Stimulated activated CD4-positive, alpha-beta T cell treated with anti-CD3 and anti-CD28 coated beads, Interleukin-4, amount 100 ng/mL, for 48 hours (primary cell): ENCODE data around the gene SGCA.

Experiments
- DNase-seq, 2 donors: peaks; one replicate each; pipeline ENCODE4 v3.0.0-alpha.2; 2020; ENCODE audit warnings: low read depth in 2 of 2

Gene SGCA

DNA sequence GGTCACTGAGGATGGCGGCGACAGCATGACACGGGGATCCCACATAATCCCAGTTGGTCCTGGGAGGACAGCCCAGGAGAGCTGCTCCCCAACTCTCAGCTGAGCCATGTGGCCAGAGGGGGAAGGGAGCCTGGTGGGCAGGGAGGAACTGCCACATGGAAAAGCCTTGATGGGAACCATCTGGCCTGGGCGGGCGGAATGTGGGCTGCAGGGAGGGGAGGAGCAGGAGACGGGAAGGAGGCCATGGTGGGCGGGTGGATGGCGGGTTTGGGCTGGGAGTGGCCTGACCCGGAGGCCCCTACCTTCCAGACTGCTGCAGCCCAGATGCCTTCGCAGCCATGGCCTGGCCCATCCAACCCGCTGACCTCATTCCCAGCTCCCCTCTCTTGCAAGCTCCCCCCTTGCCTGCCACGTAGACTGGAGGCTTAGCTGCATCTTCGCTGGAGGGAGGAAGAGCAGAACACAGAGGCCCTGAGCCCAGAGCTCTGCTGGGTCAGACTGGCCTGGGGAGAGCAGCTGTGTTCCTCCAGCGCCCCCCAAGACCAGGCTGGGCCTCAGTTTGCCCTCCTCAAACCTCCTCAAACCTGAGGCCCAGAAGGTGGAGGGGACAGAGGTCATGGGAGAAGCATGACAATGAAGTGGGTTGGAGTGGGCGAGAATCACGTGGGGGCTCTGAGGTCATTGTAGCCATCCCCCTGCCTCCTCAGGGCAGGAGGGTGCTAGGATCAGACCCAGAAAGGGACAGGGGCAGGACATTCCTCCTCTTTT lies 43.9 kb downstream of the SGCA start:
- DNase-seq, result no peak

DNA sequence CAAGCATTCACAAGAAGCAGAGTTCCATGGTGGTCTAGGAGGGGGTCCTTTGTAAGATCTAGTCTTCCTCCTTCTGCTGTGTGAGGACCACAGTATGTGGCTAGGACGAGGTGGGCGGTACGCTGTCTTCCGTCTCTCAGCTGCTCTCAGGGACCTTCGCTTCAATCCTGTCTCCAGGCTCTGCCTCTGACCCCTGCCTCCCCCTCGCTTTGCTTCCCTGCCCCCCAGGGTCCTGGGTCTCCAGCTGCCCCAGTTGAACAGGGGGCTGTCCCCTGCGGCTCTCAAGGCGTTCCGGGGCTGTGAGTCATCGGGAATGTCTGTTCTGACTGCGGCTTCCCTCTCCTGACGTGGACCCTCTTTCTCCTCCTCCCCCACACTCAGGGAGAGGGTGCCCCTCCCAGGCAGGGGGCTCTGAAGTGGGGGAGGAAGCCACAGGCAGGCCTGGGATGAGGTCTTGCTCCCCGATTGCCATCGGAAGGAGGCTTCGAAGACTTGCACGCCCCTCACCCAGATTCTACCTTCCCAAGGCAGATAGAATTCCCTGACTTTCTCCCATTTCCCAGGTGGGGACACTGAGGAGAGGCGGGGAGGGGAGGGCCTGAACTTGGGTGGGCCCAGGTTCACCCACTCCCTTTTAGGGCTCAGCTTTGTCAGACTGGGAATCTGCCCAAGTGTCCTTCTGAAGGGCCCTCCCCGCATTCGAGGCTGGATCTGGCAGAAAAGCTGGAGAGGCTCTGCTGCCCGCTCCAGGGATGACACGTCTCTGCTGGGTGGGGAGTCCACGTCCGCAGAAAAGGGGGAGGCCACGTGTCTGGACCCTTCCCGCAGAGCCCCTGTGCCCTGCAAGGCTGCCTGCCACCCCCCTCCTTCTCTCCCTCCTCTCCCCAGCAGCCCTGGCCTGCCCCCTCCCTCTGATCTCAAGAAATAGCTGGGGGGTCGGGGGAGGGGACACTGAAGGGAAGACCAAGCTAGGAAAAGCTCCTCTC lies 44.7 kb downstream of the SGCA start:
- no peak for DNase-seq

DNA sequence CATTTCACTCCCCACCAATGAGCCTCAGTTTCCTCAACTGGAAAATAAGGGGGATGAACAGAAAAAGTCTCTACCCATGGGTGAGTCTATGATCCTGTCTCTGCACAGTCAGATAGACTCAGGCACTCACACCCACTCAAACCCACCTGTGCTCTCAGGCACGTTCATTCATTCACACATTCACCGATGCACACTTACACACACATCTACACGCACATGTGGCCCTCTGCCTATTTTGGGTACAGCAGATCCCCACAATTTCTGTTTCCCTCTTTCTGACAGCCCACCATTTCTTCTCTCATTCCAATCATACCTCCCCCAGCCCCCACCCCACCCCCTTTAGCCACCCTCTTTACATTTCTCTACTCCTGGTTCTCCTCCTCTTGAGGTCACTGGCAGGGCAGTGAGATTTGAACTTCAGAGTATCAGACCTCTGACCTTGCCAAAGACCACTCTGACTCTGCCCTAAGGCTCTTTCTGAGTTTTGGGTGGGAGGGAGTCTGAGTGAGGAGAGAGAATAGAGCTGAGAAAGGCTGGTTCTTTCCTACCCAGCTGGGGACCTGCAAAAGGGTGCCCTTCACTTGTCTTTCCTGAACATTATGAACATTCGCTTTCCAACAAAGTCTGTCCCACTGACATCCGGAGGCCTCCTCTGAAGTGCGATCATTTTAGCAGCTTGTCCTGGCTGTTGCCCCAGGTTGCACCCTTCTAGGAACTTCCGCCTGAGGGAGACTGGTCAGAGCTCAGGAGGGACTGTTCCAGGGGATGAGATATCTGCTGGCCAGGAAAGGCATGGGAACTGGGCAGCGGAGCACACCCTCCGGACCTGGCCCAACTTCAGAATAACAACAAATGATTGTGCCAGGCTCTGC lies 45.7 kb downstream of the SGCA start:
- DNase-seq, result no peak

DNA sequence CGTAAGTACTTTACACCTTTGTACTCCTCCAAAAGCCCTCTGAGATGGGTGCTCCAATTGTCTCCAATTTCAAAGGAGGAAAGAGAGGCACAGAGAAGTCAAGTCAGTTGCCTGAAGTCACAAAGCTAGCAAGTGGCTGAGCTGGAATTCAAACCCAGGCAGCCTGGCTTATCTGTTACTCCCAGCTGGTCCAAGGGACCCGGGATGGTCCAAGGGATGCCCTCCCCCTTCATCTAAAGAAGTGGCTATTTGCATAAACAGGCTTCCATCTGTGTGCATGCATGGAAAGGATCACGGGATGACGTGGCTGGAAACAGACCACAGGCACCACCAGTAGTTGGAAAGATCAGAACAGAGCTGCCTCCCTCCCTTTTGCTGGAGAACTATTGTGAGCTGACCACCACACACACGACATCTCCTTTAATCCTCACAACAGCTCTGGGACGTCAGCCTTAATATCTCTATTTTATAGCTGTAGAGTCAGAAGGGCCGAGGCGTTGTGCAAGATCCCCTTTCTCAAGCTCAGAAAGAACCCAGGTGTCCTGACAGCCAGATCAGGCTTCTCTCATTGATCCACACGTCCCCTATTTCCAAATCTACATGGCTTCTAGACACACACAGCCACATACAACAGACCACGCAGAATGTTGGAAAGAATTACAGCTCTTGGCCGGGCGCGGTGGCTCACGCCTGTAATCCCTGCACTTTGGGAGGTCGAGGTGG lies 46.5 kb downstream of the SGCA start:
- no peak for DNase-seq

DNA sequence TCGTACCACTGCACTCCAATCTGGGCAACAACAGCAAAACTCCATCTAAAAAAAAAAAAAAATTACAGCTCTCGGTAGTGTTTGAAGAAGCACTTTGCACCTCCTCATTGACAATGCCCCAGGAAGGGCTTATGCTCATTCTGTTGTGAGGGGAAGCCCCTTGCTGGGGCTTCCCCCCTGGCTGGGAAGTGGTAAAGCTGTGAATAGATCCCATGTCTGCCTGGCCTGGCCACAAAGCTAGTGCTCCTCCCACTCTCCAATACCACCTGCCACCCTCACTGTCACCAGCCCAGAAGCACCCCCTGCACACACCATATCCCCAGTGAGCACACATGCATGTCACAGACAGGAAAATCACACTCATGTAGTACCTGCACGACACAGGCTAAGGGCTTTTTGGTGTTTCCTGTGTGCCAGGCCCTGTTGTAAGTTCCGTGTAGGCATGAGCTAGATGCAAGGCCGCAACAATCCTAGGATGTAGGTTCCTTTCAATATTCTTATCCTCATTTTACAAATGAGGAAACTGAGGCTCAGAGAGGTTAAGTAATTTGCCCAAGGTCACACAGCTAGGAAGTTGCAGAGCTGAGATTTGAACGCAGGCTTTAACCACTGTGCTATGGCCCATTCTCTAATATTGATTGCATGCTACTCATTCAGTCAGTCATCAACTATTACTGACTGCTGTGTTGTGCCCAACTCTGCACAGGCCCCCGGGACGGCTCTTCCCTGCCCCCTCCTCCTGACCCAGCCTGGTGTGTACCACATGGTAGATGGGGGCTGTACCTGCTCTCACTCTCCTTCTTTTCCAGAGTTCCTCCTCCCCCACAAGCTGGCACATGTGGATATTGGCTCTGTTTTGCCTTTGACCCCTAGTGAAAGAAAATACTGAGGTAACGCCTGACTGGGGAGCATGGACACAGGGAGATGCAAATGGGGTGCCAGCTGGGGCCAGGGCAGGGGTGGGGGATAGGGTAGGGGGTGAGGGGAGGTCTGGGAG lies 47.5 kb downstream of the SGCA start:
- no peak for DNase-seq

DNA sequence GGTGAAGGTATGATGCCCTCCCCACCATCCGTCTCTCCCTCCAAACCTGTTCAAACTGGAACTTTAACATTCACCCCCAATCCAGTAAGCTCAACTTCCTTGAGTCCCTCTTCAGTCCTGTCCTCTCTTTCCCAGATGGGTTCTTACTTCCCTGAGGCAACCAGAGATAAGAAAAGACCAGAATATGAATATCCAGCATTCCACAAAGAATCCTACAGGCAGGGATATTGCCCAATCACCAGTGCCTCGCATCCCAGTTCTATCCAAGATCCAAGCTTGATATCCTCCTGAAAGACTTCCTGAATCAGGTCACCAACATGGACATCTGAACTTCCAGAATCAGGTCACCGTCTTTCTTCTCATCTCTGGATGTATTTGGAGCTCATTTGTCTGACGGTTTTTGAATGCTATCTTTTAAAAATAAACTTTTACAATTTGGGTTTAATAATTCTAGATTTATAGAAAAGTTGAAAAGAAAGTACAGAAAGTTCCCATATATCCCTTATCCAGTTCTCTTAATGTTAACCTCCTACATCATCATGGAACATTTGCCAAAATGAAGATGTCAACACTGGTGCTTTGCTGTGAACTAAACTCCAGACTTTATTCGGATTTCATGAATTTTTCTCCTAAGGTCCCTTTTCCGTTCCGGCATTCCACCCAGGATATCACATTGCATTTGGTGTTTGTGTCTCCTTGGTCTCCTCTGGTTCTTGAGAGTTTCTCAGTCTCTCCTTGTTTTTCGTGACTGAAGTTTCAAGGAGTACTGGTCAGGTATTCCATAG lies 49.4 kb downstream of the SGCA start:
- no peak for DNase-seq

DNA sequence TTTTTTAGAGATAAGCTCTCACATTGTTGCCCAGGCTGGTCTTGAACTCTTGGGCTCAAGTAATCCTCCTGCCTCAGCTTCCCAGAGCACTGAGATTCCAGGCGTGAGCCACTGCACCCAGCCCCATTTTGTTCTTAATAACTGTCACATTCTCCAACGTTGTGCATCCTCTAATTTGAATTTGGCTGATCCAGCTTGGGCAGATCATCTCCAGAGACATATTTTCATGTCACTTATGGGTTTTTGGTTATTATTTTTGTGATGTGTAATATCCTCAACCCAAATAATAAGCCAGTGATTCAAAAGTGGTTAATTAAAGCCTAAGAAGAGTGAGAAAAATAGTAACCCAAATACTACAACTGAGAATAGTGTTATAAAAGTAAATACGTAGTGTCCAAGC lies 51.8 kb downstream of the SGCA start:
- DNase-seq, result no peak

DNA sequence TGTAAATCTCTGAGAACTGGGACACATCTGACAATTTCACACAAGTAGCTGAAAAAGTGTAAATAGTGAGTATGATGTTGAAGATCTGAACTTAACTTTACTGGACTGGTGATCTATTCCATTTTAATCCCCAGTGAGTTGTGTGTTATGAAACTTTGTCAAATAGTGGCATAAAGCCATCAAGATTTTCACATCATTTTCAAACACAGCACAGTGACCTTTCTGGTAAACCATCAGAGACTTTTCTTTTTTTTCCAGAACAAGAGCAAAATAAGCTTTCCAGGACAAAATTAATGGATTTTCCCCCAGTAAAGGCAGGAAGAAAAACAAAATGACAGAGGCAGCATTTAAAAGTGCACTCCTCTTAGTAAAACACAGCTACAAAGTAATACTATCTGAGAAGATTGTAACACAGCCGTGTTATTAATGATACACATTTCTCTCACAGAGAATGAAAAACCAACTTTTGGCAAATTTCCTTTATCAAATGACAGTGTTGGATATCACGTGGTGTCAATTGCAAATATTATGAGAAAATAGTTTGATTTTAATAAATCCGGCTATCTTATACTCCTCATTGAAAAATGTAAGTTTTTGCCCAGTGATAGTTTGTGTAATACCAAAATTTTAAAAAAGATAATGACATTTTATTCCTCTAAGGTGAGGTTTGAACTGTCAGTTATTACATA lies 52.4 kb downstream of the SGCA start:
- no peak for DNase-seq

DNA sequence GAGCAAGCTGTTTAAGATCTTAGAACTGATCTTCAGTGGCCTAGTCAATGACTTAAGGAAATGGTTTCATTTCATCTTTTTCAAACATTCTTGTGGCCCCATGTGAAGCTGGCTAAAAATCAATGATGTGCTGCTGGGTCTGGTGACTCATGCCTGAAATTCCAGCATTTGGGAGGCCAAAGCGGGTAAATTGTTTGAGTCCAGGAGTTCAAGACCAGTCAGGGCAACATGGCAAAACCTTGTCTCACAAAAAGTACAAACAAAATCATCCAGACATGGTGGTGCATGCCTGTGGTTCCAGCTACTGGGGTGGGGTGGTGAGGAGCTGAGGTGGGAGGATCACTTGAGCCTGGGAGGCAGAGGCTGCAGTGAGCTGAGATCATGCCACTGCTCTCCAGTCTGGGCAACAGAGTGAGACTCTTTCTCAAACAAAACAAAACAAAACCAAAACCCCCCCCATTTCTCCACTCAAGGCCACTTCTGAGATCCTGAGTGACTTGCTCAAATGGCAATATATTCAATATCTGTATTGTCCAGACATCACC lies 53.0 kb downstream of the SGCA start:
- DNase-seq, result no peak

DNA sequence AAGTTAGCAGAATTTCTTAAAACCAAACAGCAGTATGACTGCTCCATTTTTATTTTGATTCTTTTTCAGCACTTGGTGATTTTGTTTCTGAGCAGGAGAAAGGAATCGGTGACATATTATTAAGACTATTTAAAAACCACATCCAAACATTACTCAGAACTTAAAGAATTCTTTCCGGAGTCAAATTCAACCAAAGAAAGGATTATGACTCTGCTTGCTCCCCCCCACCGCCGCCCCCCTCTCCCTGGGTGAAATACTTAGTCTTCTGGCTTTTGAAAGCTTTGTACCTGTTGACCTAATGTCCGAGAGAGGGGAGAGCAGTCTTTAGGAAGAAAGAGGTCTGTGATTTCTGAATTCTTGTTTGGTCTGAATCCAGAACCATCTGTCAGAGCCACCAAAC lies 53.5 kb downstream of the SGCA start:
- no peak for DNase-seq

DNA sequence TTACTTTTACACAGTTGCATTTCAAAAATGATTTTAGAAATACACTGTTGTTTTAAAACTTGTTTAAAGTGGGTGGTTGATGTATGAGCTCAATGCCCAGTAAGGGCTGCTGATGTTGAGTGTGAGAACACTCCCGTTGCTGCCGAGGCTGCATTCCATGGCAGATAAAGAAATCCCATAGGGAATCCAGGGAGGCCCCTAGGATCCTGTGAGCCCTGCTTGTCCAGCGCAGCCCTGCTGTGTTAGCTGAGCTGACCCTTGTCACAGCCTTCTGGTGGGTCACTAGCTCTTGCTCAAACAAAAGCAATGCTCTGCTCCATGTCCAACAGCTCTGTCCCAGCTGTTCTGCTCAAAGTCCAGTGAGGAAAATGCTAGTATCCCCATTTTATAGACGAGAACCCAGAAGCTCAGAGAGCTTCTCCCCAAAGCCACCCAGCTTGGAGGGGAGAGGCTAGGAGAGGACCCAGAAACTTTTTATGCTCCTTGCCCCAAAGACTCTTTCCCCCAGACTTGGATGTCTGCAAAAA lies 54.2 kb downstream of the SGCA start:
- no peak for DNase-seq

DNA sequence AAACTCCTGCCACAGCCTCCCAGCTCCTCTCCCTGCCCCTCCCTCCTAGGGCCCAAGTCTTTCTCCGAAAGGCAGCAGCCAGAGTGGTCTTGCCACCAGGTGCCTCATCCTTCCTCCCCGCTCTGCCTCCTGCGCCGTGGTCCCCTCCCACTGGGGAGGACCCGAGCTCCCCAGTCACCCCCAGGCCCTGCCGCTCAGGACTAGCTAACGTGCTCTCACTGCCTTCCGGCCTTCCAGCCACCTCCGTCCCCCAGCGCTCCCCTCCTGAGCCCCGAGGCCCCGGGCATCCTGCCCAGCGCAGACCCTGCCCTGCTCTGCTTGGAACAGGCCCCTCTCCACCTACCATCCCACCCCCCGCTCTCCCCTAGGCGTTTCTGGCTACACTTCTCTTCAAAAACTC lies 55.0 kb downstream of the SGCA start:
- no peak for DNase-seq

DNA sequence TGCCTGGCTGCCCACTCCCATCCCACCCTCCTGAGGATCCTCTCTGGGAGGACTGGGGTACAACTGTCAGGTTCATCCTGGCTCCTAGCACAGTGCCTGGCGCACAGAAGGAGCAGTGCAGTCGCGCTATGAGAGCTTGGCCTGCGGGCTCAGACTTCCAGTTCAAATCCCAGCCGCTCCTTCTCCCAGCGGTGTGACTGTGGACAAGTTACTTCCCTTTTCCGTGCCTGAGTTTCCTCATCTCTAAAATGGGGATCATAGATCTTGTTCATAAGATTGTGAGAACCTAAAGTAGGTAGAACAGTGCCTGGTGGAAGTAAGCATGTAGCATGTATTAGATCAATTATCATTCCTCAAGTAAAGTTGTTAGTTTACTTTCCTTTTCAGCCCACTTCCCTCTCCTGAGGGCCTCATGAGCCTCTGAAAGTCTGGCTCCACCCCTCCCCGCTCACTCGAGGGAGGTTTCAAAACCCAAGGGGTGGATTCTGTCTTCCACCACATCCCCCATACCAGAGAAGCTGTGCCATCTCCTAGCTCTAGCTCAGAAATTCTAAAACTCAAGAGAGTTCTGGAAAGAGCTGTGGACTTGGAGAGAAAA lies 55.6 kb downstream of the SGCA start:
- no peak for DNase-seq

DNA sequence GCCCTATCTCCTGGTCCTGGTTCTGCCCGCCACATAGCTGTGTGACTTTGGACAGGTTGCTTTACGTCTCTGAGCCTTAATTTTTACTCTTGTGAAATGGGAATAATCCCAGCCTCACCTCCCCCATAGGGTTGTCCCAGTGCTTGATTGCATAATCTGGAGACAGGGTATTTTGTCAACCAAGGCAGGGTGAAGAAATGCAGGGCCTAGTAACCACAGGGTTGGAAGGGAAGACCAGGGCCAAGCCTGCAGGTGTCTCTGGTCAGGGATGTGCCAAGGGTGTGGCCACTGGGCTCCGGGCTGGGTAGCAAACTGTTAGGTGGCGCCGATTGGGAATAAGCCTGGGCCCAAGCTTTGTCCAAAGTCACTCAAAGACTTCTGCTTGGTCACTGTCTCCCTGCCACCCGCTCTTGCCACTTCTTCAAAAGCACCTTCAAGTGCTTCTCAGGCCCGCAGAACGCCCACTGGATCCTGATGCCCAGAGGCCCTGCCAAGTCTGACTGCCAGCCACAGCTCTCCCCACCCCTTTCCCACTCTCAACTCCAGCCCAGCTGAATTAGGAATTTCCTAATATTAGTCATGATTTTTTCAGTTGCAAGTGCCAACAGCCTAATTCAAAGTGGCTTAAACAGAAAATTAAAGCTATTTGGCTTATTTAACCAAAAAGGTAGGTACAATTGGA lies 56.2 kb downstream of the SGCA start:
- DNase-seq, result no peak

DNA sequence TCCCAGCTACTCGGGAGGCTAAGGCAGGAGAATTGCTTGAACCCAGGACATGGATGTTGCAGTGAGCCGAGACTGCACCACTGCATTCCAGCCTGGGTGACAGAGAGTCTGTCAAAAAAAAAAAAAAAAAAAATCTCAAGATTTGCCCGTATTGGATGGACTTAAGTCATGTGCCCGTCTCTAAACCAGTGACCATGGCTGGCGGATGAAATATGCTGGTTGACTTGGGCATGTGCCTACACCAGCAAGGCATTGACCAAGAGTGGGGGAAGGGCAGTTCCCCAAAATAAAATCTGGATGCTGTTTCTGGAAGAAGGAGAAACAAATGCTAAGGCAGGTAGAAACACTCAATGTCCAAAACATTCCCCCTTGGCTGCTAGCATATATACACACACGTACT lies 57.1 kb downstream of the SGCA start:
- DNase-seq, result no peak
